Natural killer cell (primary cell): ENCODE measurements around the gene RELL1. TPM values are rescaled to one million over a fixed set of nuclear protein-coding genes. Genes with fewer than 3 reads are reported as not detected.

ENCODE experiments used
- ATAC-seq, 3 donors: fragments of 150-1000 bp in 2 of 3; fragments of 200-7000 bp in 1 of 3; cut with Tn5 transposase; 1 replicate in 1 of 3; 2 replicates in 2 of 3; pipeline ENCODE4 v1.10.0; 2021; ENCODE audit warnings: mild to moderate bottlenecking in 2 of 3, moderate library complexity in 2 of 3
- DNase-seq, 2 donors: peaks; one replicate each; pipeline versions ENCODE4 v3.0.0 to v3.0.0-alpha.2; 2013 to 2021; ENCODE audit warnings: mixed read lengths in 1 of 2
- H3K27ac ChIP-seq: one replicate; pipeline ENCODE4 v1.5.1; 2013; ENCODE audit warnings: mild to moderate bottlenecking, low read length
- H3K27me3 ChIP-seq: one replicate; pipeline ENCODE4 v1.6.1; 2013; ENCODE audit warnings: low read length; ENCODE audit not compliant: control insufficient read depth, insufficient read depth
- H3K36me3 ChIP-seq: one replicate; pipeline ENCODE4 v1.6.1; 2013; ENCODE audit warnings: low read length; ENCODE audit not compliant: control insufficient read depth, insufficient read depth
- H3K4me1 ChIP-seq: one replicate; pipeline ENCODE4 v1.6.1; 2013; ENCODE audit warnings: low read length; ENCODE audit not compliant: control insufficient read depth, insufficient read depth
- H3K4me3 ChIP-seq: one replicate; pipeline ENCODE4 v1.5.1; 2013; ENCODE audit warnings: low read length
- H3K9me3 ChIP-seq: one replicate; pipeline ENCODE4 v1.6.1; 2013; ENCODE audit warnings: low read length; ENCODE audit not compliant: control insufficient read depth, insufficient read depth
- H3K27ac Mint-ChIP-seq, 2 donors: one replicate each; pipeline ENCODE4 v1.8.0; 2022; ENCODE audit warnings: mild to moderate bottlenecking in 2 of 2, mixed read lengths in 2 of 2, moderate library complexity in 1 of 2
- H3K27me3 Mint-ChIP-seq, 2 donors: one replicate each; pipeline ENCODE4 v1.8.0; 2022; ENCODE audit warnings: low read depth in 2 of 2, mixed read lengths in 2 of 2
- H3K36me3 Mint-ChIP-seq: one replicate; pipeline ENCODE4 v1.8.0; 2022; ENCODE audit warnings: mixed read lengths
- H3K4me1 Mint-ChIP-seq, 2 donors: one replicate each; pipeline ENCODE4 v1.8.0; 2022; ENCODE audit warnings: mixed read lengths in 2 of 2
- H3K4me3 Mint-ChIP-seq: one replicate; pipeline ENCODE4 v1.8.0; 2022; ENCODE audit warnings: mild to moderate bottlenecking, moderate library complexity, mixed read lengths
- H3K9me3 Mint-ChIP-seq, 2 donors: one replicate each; pipeline ENCODE4 v1.8.0; 2022; ENCODE audit warnings: mixed read lengths in 2 of 2
- WGBS: methylation state at CpG from one replicate; pipeline ENCODE4 v1.1.7; 2013; ENCODE audit warnings: missing lambda C conversion rate; ENCODE audit not compliant: insufficient coverage; 5-methylcytosine and 5-hydroxymethylcytosine counted together
- intact Hi-C: fragments of 100-400 bp; cut with micrococcal nuclease; formaldehyde crosslinking; loops from one replicate; pipeline ENCODE4 v1.14.2; 2022
- total RNA-seq, 4 donors: library from RNA; stranded (reverse); fragments of 120-200 nt in 1 of 4; gene quantifications; one replicate each; pipeline versions ENCODE4 v1.2.3 to v1.2.4, GENCODE V29; 2013 to 2022
- TF ChIP-seq, protein P1 (sequence below): fragments of 200-600 bp; IDR thresholded peaks from one replicate; pipeline ENCODE4 v1.8.0; 2022; ENCODE audit warnings: antibody characterized with exemption

The RELL1 gene
- total RNA-seq, 3 donors from 2014 or later (not counting 1 experiment from before 2014, with no cell fraction given), result 15.2 to 21.3 (median 15.2) TPM

DNA sequence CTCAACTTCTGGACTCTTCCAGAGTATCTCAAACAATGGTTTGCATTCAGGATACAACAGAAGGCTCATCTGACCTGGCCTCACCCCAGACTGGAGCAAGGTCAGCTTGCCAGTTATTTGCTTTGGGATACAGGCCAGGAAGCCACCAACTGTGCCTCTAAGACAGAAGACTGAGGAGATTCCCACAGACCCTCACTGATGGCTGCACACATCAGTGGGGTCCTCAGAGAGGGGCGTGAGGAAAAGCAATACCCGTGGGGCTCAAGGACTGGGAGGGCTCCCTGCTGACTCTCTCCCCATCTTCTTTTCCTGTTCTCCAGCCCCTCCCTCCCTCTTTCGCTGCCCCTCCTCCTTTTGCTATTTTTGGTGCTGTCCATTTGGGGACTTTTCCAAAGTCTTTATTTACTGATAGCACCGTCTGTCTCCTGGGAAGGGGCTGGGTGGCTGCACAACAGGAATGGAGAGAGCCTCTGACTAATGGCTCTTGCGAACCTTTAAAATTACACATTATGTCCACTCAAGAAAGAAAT lies 23.2 kb downstream of the RELL1 start:
- Histone ChIP-seq H3K36me3 (no peaks in the 10 kb centered on the region), H3K27ac (no peak overlapping the region), H3K4me1 (peaks cover 9% of the 10 kb centered on the region), H3K27me3 (no peaks in the 10 kb centered on the region), H3K4me3 (no peak overlapping the region), H3K9me3 (no peaks in the 10 kb centered on the region)
- Mint-ChIP-seq H3K27me3 (no peaks in the 10 kb centered on the region), H3K36me3 (no peaks in the 10 kb centered on the region), H3K4me3 (no peak overlapping the region), H3K4me1 (peaks cover 33 to 35% of the 10 kb centered on the region in 2 donors), H3K9me3 (no peaks in the 10 kb centered on the region), H3K27ac (no peak overlapping the region)
- DNase-seq (no peak), ATAC-seq (no peak)
- intact Hi-C loops, result no loop called here
- TF ChIP-seq, protein P1, sequence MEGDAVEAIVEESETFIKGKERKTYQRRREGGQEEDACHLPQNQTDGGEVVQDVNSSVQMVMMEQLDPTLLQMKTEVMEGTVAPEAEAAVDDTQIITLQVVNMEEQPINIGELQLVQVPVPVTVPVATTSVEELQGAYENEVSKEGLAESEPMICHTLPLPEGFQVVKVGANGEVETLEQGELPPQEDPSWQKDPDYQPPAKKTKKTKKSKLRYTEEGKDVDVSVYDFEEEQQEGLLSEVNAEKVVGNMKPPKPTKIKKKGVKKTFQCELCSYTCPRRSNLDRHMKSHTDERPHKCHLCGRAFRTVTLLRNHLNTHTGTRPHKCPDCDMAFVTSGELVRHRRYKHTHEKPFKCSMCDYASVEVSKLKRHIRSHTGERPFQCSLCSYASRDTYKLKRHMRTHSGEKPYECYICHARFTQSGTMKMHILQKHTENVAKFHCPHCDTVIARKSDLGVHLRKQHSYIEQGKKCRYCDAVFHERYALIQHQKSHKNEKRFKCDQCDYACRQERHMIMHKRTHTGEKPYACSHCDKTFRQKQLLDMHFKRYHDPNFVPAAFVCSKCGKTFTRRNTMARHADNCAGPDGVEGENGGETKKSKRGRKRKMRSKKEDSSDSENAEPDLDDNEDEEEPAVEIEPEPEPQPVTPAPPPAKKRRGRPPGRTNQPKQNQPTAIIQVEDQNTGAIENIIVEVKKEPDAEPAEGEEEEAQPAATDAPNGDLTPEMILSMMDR, result no peak
- 93% methylated on average over 5 of the region's 5 CpGs for WGBS

- Mint-ChIP-seq H3K4me1 (peaks cover 34 to 35% of the 10 kb centered on the region in 2 donors), H3K27me3 (no peaks in the 10 kb centered on the region), H3K27ac (no peak overlapping the region), H3K4me3 (no peak overlapping the region), H3K36me3 (no peaks in the 10 kb centered on the region), H3K9me3 (no peaks in the 10 kb centered on the region)
- TF ChIP-seq, protein P1, result no peak
- Histone ChIP-seq H3K9me3 (no peaks in the 10 kb centered on the region), H3K27me3 (no peaks in the 10 kb centered on the region), H3K4me3 (no peak overlapping the region), H3K4me1 (peaks cover 9% of the 10 kb centered on the region), H3K36me3 (no peaks in the 10 kb centered on the region), H3K27ac (no peak overlapping the region)
- 100% methylated on average over 1 of the region's 1 CpG for WGBS
- intact Hi-C loops, result no loop called here
- ATAC-seq, result no peak
- DNase-seq, result no peak
Measured at GRCh38 chr4:37662251-37662650, 23.9 kb downstream of the RELL1 start.

GRCh38 chr4:37661772-37662171 lies 24.4 kb downstream of the RELL1 start:
- intact Hi-C loops, result no loop called here
- no peaks in the 10 kb centered on the region for H3K27me3 ChIP-seq
- 65% methylated on average over 3 of the region's 3 CpGs for WGBS
- Mint-ChIP-seq H3K9me3 (no peaks in the 10 kb centered on the region), H3K27ac (no peak overlapping the region), H3K27me3 (no peaks in the 10 kb centered on the region), H3K4me1 (peaks cover 30 to 32% of the 10 kb centered on the region in 2 donors), H3K4me3 (no peak overlapping the region), H3K36me3 (no peaks in the 10 kb centered on the region)
- H3K9me3 ChIP-seq, result no peaks in the 10 kb centered on the region
- H3K36me3 ChIP-seq, result no peaks in the 10 kb centered on the region
- TF ChIP-seq, protein P1, result no peak
- no peak for DNase-seq
- H3K4me1 ChIP-seq, result peaks cover 8% of the 10 kb centered on the region
- no peak for ATAC-seq
- H3K4me3 ChIP-seq, result no peak overlapping the region
- H3K27ac ChIP-seq, result no peak overlapping the region

GRCh38 chr4:37659696-37660095 lies 26.5 kb downstream of the RELL1 start:
- Histone ChIP-seq H3K4me3 (no peak overlapping the region), H3K27me3 (no peaks in the 10 kb centered on the region), H3K27ac (no peak overlapping the region), H3K36me3 (no peaks in the 10 kb centered on the region), H3K4me1 (no peaks in the 10 kb centered on the region), H3K9me3 (peaks cover 3% of the 10 kb centered on the region)
- DNase-seq (no peak), ATAC-seq (no peak)
- Mint-ChIP-seq H3K4me1 (peaks cover 12% of the 10 kb centered on the region in 2 donors), H3K4me3 (no peak overlapping the region), H3K9me3 (peaks cover 0 to 5% of the 10 kb centered on the region in 2 donors), H3K27ac (no peak overlapping the region), H3K27me3 (no peaks in the 10 kb centered on the region), H3K36me3 (no peaks in the 10 kb centered on the region)
- TF ChIP-seq, protein P1, result no peak
- intact Hi-C loops, result no loop called here
- WGBS, result 77% methylated on average over 3 of the region's 3 CpGs
